ENCODE data around the gene NPNT. TPM values are rescaled to one million over a fixed set of nuclear protein-coding genes. Genes with fewer than 3 reads are reported as not detected.
A peak's percentile ranks its signal among the peaks of the same experiment; 100 is the strongest.

The NPNT gene
- total and polyA plus RNA-seq, 4 donors, result 47.1 to 354 (median 111) TPM

DNA sequence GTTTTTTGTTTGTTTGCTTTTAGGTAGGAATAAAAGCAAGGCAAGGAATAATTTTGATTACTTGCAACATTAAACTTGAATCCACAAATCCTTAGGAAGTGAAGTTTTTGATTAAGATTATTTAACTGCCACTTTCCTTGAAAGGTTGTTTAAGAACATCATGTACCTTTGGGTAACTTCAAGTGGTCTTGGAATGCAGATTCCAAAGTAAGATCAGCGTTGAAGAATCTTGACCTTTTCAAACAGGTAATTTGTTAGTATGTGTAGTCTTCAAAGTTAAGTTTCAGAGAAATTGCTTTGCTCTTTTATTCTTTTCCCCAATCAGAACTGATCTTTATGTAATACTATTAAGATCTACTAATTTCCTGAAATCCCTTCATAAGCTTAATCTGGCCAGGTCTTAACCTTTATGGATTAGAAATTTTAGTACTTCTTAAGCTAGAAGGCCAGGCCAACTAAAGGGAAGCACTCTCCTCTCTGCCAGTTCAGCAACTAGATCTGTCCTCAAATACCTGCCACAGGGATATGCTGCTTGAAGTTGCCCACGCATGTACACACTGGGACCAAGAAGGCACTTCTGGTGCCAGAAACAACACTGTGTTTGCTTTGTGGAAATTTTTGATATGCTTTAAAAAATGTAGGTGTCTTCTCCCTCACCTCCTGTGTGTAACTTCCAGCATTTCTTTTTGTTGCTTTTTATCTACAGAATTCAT is 7.4 kb downstream of the NPNT start:
- H3K27me3 ChIP-seq (ENCODE audit: control insufficient read depth in 1 of 2, insufficient read depth in 2 of 2, low read length in 1 of 2), result no peaks in the 10 kb centered on the region
- DNase-seq (no peak), ATAC-seq (ENCODE audit: low FRiP score) (no peak)
- intact Hi-C loops (cut with DNase I), result no loop called here
- H3K4me3 ChIP-seq (ENCODE audit: low read length in 2 of 2), result no peak overlapping the region
- WGBS, 2 donors, result 50 to 54% methylated on average over 2 of the region's 2 CpGs
- no peaks in the 10 kb centered on the region for H3K36me3 ChIP-seq (ENCODE audit: control insufficient read depth in 1 of 2, insufficient read depth in 2 of 2, low read length in 1 of 2)
- peaks cover 3 to 7% of the 10 kb centered on the region in 2 donors for H3K4me1 ChIP-seq (ENCODE audit: control insufficient read depth in 1 of 2, insufficient read depth in 2 of 2, low read length in 2 of 2)
- no peaks in the 10 kb centered on the region for H3K9me3 ChIP-seq (ENCODE audit: control insufficient read depth, low read length)
- no peak overlapping the region for H3K27ac ChIP-seq (ENCODE audit: low read depth in 1 of 2, low read length in 2 of 2)

DNA sequence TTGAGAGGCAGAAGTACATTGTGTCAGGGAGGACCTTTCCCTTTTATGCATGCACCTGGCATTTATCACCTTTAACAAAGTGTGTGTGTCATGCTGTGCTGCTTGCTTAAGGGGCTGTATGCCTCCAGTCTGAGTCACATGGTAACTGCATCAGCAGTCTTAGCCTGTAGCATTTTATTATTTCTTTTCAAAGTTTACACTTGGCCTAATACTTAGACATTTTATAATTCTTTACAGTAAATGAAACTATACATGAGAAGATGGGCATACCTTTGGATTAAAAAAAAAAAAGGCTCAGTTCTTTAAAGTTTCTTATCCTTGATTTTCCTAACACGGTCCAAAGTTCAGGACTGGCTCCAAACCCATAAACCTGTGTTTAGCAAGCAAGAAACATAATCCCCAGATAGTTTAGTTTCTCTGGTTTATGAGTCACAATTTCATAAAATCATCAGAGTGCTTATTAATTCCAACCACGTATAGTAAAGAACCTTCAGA is 14.6 kb downstream of the NPNT start:
- ATAC-seq (ENCODE audit: low FRiP score) (no peak), DNase-seq (no peak)
- Histone ChIP-seq H3K36me3 (ENCODE audit: control insufficient read depth in 1 of 2, insufficient read depth in 2 of 2, low read length in 1 of 2) (no peaks in the 10 kb centered on the region), H3K27me3 (ENCODE audit: control insufficient read depth in 1 of 2, insufficient read depth in 2 of 2, low read length in 1 of 2) (no peaks in the 10 kb centered on the region), H3K4me1 (ENCODE audit: control insufficient read depth in 1 of 2, insufficient read depth in 2 of 2, low read length in 2 of 2) (peaks cover 0 to 6% of the 10 kb centered on the region in 2 donors), H3K27ac (ENCODE audit: low read depth in 1 of 2, low read length in 2 of 2) (no peak overlapping the region), H3K9me3 (ENCODE audit: control insufficient read depth, low read length) (no peaks in the 10 kb centered on the region), H3K4me3 (ENCODE audit: low read length in 2 of 2) (no peak overlapping the region)
- intact Hi-C loops (cut with DNase I), result no loop called here
- WGBS, 2 donors, result 40 to 48% methylated on average over 2 of the region's 2 CpGs

DNA sequence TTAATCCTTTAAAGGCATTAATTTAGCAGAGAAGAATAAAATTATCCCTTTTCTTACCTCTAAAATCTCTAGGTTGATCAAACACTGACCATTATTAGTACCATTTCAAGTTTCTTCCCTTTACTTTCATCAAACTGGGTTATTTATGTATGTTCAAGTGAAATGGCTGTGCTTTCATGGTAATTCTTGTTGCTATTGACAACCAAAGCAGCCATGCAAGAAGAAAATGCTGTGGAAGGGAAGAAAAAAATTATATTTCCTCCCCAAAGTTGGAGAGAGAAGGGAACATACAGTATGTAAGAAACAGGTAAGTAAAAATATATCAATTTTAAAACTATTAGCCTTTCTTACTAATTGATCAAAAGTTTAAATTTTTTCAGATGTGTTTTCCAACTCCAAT is 16.2 kb downstream of the NPNT start:
- Histone ChIP-seq H3K27ac (ENCODE audit: low read depth in 1 of 2, low read length in 2 of 2) (peak overlapping the region in 1 of 2 donors; percentile 57), H3K36me3 (ENCODE audit: control insufficient read depth in 1 of 2, insufficient read depth in 2 of 2, low read length in 1 of 2) (no peaks in the 10 kb centered on the region), H3K4me1 (ENCODE audit: control insufficient read depth in 1 of 2, insufficient read depth in 2 of 2, low read length in 2 of 2) (peaks cover 2 to 6% of the 10 kb centered on the region in 2 donors), H3K27me3 (ENCODE audit: control insufficient read depth in 1 of 2, insufficient read depth in 2 of 2, low read length in 1 of 2) (no peaks in the 10 kb centered on the region), H3K9me3 (ENCODE audit: control insufficient read depth, low read length) (no peaks in the 10 kb centered on the region), H3K4me3 (ENCODE audit: low read length in 2 of 2) (no peak overlapping the region)
- intact Hi-C loops (cut with DNase I), result no loop called here
- ATAC-seq (ENCODE audit: low FRiP score) (no peak), DNase-seq (no peak)

- ATAC-seq (ENCODE audit: low FRiP score) (no peak), DNase-seq (no peak)
- H3K27ac ChIP-seq (ENCODE audit: low read depth in 1 of 2, low read length in 2 of 2), result no peak overlapping the region
- 57% methylated on average over 6 of the region's 6 CpGs for WGBS, 2 donors
- no peaks in the 10 kb centered on the region for H3K36me3 ChIP-seq (ENCODE audit: control insufficient read depth in 1 of 2, insufficient read depth in 2 of 2, low read length in 1 of 2)
- no peaks in the 10 kb centered on the region for H3K9me3 ChIP-seq (ENCODE audit: control insufficient read depth, low read length)
- no peak overlapping the region for H3K4me3 ChIP-seq (ENCODE audit: low read length in 2 of 2)
- no peaks in the 10 kb centered on the region for H3K27me3 ChIP-seq (ENCODE audit: control insufficient read depth in 1 of 2, insufficient read depth in 2 of 2, low read length in 1 of 2)
- H3K4me1 ChIP-seq (ENCODE audit: control insufficient read depth in 1 of 2, insufficient read depth in 2 of 2, low read length in 2 of 2), result peaks cover 2 to 8% of the 10 kb centered on the region in 2 donors
- intact Hi-C loops (cut with DNase I), result no loop called here
Observed at GRCh38 chr4:105912633-105913032, 17.4 kb downstream of the NPNT start.

- H3K36me3 ChIP-seq (ENCODE audit: control insufficient read depth in 1 of 2, insufficient read depth in 2 of 2, low read length in 1 of 2), result no peaks in the 10 kb centered on the region
- no peak overlapping the region for H3K27ac ChIP-seq (ENCODE audit: low read depth in 1 of 2, low read length in 2 of 2)
- 82 to 87% methylated on average over 3 of the region's 3 CpGs for WGBS, 2 donors
- no peak for DNase-seq
- H3K4me3 ChIP-seq (ENCODE audit: low read length in 2 of 2), result no peak overlapping the region
- H3K9me3 ChIP-seq (ENCODE audit: control insufficient read depth, low read length), result no peaks in the 10 kb centered on the region
- ATAC-seq (ENCODE audit: low FRiP score), result no peak
- intact Hi-C loops (cut with DNase I), result no loop called here
- no peaks in the 10 kb centered on the region for H3K27me3 ChIP-seq (ENCODE audit: control insufficient read depth in 1 of 2, insufficient read depth in 2 of 2, low read length in 1 of 2)
- peaks cover 2 to 10% of the 10 kb centered on the region in 2 donors for H3K4me1 ChIP-seq (ENCODE audit: control insufficient read depth in 1 of 2, insufficient read depth in 2 of 2, low read length in 2 of 2)
Observed at GRCh38 chr4:105917171-105917685, 22.0 kb downstream of the NPNT start.

GRCh38 chr4:105921301-105921700 is 26.0 kb downstream of the NPNT start:
- ATAC-seq (ENCODE audit: low FRiP score) (no peak), DNase-seq (no peak)
- no peaks in the 10 kb centered on the region for H3K36me3 ChIP-seq (ENCODE audit: control insufficient read depth in 1 of 2, insufficient read depth in 2 of 2, low read length in 1 of 2)
- H3K4me3 ChIP-seq (ENCODE audit: low read length in 2 of 2), result no peak overlapping the region
- no peak overlapping the region for H3K27ac ChIP-seq (ENCODE audit: low read depth in 1 of 2, low read length in 2 of 2)
- H3K4me1 ChIP-seq (ENCODE audit: control insufficient read depth in 1 of 2, insufficient read depth in 2 of 2, low read length in 2 of 2), result peaks cover 3 to 7% of the 10 kb centered on the region in 2 donors
- H3K9me3 ChIP-seq (ENCODE audit: control insufficient read depth, low read length), result no peaks in the 10 kb centered on the region
- no peaks in the 10 kb centered on the region for H3K27me3 ChIP-seq (ENCODE audit: control insufficient read depth in 1 of 2, insufficient read depth in 2 of 2, low read length in 1 of 2)
- intact Hi-C loops (cut with DNase I), result no loop called here

- Histone ChIP-seq H3K4me1 (ENCODE audit: control insufficient read depth in 1 of 2, insufficient read depth in 2 of 2, low read length in 2 of 2) (peaks cover 3 to 4% of the 10 kb centered on the region in 2 donors), H3K27me3 (ENCODE audit: control insufficient read depth in 1 of 2, insufficient read depth in 2 of 2, low read length in 1 of 2) (no peaks in the 10 kb centered on the region), H3K4me3 (ENCODE audit: low read length in 2 of 2) (no peak overlapping the region), H3K27ac (ENCODE audit: low read depth in 1 of 2, low read length in 2 of 2) (peak overlapping the region in 1 of 2 donors; percentile 10), H3K9me3 (ENCODE audit: control insufficient read depth, low read length) (no peaks in the 10 kb centered on the region), H3K36me3 (ENCODE audit: control insufficient read depth in 1 of 2, insufficient read depth in 2 of 2, low read length in 1 of 2) (no peaks in the 10 kb centered on the region)
- ATAC-seq (ENCODE audit: low FRiP score) (peak; percentile 56), DNase-seq (no peak)
- intact Hi-C loops (cut with DNase I), result no loop called here
- WGBS, 2 donors, result 36 to 50% methylated on average over 7 of the region's 7 CpGs
Observed at GRCh38 chr4:105923497-105924238, 28.4 kb downstream of the NPNT start.

DNA sequence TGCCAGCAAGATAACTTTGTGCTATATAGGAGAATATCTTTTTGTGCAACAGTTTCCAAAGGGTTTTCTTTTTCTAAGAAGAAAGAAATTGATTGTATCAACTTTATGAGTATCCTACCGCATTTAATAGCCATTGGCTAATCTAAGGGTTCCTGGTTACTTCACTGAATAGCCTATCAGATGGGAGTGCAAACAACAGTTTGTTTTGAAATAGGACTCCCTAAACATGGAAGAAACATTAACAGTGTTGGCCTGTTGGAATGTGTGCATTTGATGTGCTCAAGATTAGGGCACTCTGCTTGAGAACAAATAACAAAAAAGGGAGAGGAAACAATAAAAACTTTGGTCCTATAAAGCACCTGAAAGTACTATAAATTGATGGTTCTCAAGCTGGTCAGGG is 29.1 kb downstream of the NPNT start:
- Histone ChIP-seq H3K4me3 (ENCODE audit: low read length in 2 of 2) (no peak overlapping the region), H3K27ac (ENCODE audit: low read depth in 1 of 2, low read length in 2 of 2) (no peak overlapping the region), H3K9me3 (ENCODE audit: control insufficient read depth, low read length) (no peaks in the 10 kb centered on the region), H3K4me1 (ENCODE audit: control insufficient read depth in 1 of 2, insufficient read depth in 2 of 2, low read length in 2 of 2) (peaks cover 3 to 4% of the 10 kb centered on the region in 2 donors), H3K27me3 (ENCODE audit: control insufficient read depth in 1 of 2, insufficient read depth in 2 of 2, low read length in 1 of 2) (no peaks in the 10 kb centered on the region), H3K36me3 (ENCODE audit: control insufficient read depth in 1 of 2, insufficient read depth in 2 of 2, low read length in 1 of 2) (no peaks in the 10 kb centered on the region)
- intact Hi-C loops (cut with DNase I), result no loop called here
- DNase-seq, result no peak
- WGBS, 2 donors, result 91 to 96% methylated on average over 1 of the region's 1 CpG
- no peak for ATAC-seq (ENCODE audit: low FRiP score)
